Gastrocnemius medialis (tissue), 4 donors: ENCODE data around the gene STK17A.

Experiments
- CTCF ChIP-seq, 5 experiments: fragments of 450-650 bp in 3 of 5; fragments of 200-600 bp in 2 of 5; sonication (generic) in 2 of 5; IDR thresholded peaks in 4 of 5; conservative IDR thresholded peaks in 1 of 5; 1 replicate in 4 of 5; 2 replicates in 1 of 5; pipeline ENCODE4 v1.5.1; 2016 to 2019; ENCODE audit warnings: antibody characterized with exemption in 5 of 5, mild to moderate bottlenecking in 3 of 5, moderate library complexity in 3 of 5
- POLR2A ChIP-seq, 2 donors: fragments of 450-650 bp; IDR thresholded peaks; one replicate each; pipeline ENCODE4 v1.6.1; 2017; ENCODE audit warnings: antibody characterized with exemption in 2 of 2, mild to moderate bottlenecking in 2 of 2, moderate library complexity in 2 of 2

- TF ChIP-seq CTCF (IDR thresholded peaks at IDR 0.05 in 4 of 5, conservative IDR thresholded peaks at IDR 0.05 in 1 of 5) (no peak), POLR2A (IDR thresholded peaks at IDR 0.05) (no peak)
These were observed 7.4 kb upstream of the STK17A start for GRCh38 chr7:43575506-43575905.
